ENCODE data around the gene DCDC2C.

DNA sequence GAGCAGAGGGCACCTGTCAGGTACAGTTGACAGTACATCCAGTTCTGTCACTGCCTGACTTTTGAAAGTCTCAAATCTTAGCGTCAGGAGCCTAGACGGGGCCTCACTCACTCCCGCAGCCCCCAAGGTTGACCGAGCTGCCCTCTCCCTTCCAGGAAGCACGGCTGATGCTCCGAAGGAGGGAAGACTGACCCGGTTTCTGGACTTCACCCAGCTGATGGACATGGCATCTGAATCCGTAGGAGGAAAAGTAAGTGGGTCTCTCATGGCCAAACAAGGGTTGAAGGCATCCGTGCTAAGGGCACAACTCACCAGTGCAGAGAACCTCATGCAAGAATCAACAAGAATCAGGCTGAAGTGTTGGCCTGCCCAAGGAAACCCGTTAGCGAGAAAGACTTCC lies 32.4 kb upstream of the DCDC2C start:
- TF ChIP-seq JUN (IDR thresholded peaks at IDR 0.05; ENCODE audit: borderline replicate concordance, insufficient read depth, insufficient read length, low read depth), result no peak
- no peak for TF ChIP-seq POLR2A (IDR thresholded peaks at IDR 0.05; ENCODE audit: low read depth, low read length)
